ENCODE data around the gene BDH1. TPM values are rescaled to one million over a fixed set of nuclear protein-coding genes. Genes with fewer than 3 reads are reported as not detected.
"Not testable (repeated sequence)": the region's sequence is repeated elsewhere in the genome, so short reads cannot be mapped to it uniquely, and the experiment has no call there.

Gene BDH1
- polyA plus RNA-seq, 1 donor (not counting 4 experiments of a cell fraction or from before 2014, with no cell fraction given) = 30.2 TPM

DNA sequence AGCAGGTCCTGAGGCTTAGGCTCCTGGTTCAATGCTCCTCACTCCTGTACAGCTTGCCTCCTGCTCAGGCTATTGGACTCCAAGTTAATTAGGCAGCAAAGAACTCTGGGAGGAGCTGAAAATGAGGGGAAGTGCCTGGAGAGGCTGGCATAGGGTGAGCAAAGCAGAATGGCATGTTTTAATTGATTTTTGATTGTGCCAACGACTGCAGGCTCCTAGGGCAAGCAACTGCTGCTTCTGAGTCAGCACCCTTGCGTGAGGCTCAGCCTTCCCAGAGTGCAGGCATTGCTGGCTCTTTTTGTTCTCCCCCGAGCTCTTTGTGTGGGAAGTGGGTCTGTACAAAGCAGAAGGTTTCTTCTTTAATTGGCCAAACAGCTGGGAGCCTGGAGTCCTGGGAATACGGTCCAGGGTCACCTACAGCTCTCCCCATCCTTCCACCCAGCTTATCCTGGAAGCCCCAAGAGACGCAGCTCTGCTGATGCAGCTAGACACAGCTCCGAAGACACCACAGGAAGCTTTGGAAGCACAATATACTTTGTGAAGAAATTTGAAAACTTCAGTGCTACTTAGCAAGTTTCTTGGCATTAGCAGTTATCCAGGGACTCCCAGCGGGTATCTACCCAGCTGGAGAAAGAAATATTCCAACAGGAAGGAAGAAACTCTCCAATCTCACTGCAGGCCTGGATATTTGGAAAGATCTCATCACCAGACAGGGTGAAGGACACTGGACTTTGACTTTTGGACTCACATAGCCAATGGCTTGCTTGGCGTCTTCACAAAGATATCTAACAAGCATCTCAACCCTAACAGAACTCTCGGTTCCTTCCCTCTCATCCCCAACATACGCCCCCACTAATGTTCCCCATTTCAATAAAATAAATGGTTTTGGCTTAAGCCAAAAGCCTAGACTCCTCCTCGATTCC is 76.8 kb downstream of the BDH1 start:
- peaks cover 49% of the 10 kb centered on the region for H3K4me1 ChIP-seq (ENCODE audit: control insufficient read depth, extremely low read depth, insufficient read depth, low read length)
- no peaks in the 10 kb centered on the region for H3K27me3 ChIP-seq (ENCODE audit: control insufficient read depth, extremely low read depth, insufficient read depth, low read length)
- no peaks in the 10 kb centered on the region for H3K9me3 ChIP-seq (ENCODE audit: control insufficient read depth, low read depth, low read length)
- dilution Hi-C loops (cut with MboI; ENCODE audit: extremely low pct_ligation_motif_present, low sequenced_read_pairs) = loop anchor here (25.0 kb wide), 1 partner anchor 167 kb away; no protein-coding TSS in a partner anchor
- H3K9me1 ChIP-seq (ENCODE audit: control insufficient read depth, extremely low read depth, insufficient read depth, low read length) = no peaks in the 10 kb centered on the region
- H4K20me1 ChIP-seq (ENCODE audit: control insufficient read depth, extremely low read depth, insufficient read depth, low read length) = no peaks in the 10 kb centered on the region
- TF ChIP-seq EZH2 (IDR thresholded peaks at IDR 0.05; ENCODE audit: low read length) = no peak
- TF ChIP-seq, protein P1, sequence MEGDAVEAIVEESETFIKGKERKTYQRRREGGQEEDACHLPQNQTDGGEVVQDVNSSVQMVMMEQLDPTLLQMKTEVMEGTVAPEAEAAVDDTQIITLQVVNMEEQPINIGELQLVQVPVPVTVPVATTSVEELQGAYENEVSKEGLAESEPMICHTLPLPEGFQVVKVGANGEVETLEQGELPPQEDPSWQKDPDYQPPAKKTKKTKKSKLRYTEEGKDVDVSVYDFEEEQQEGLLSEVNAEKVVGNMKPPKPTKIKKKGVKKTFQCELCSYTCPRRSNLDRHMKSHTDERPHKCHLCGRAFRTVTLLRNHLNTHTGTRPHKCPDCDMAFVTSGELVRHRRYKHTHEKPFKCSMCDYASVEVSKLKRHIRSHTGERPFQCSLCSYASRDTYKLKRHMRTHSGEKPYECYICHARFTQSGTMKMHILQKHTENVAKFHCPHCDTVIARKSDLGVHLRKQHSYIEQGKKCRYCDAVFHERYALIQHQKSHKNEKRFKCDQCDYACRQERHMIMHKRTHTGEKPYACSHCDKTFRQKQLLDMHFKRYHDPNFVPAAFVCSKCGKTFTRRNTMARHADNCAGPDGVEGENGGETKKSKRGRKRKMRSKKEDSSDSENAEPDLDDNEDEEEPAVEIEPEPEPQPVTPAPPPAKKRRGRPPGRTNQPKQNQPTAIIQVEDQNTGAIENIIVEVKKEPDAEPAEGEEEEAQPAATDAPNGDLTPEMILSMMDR (optimal IDR thresholded peaks at IDR 0.05 in 1 of 3, IDR thresholded peaks at IDR 0.05 in 1 of 3, conservative IDR thresholded peaks at IDR 0.05 in 1 of 3; ENCODE audit: extremely low read depth in 1 of 3, insufficient read depth in 2 of 3, low read length in 3 of 3) = no peak
- H3K36me3 ChIP-seq (ENCODE audit: control insufficient read depth in 2 of 2, extremely low read depth in 1 of 2, insufficient read depth in 2 of 2, low read length in 2 of 2) = no peaks in the 10 kb centered on the region
- H3K79me2 ChIP-seq (ENCODE audit: control insufficient read depth, insufficient read depth, low read length) = no peaks in the 10 kb centered on the region
- H2AFZ ChIP-seq (ENCODE audit: control insufficient read depth, low read length) = peak overlapping the region; percentile 41
- FAIRE-seq = peak; percentile 93
- peak overlapping the region; percentile 76 for H3K27ac ChIP-seq (ENCODE audit: control insufficient read depth, insufficient read depth, low read length)
- no peak for DNase-seq (ENCODE audit: low read depth, low spot score)
- H3K4me2 ChIP-seq (ENCODE audit: control insufficient read depth, extremely low read depth, insufficient read depth, low read depth, low read length) = peak overlapping the region; percentile 62
- H3K9ac ChIP-seq (ENCODE audit: control insufficient read depth, extremely low read depth, insufficient read depth, low read length) = peak overlapping the region; percentile 57
- no peak overlapping the region for H3K4me3 ChIP-seq (ENCODE audit: control insufficient read depth in 2 of 3, extremely low read depth in 1 of 3, insufficient read depth in 2 of 3, low read depth in 1 of 3, low read length in 3 of 3)

DNA sequence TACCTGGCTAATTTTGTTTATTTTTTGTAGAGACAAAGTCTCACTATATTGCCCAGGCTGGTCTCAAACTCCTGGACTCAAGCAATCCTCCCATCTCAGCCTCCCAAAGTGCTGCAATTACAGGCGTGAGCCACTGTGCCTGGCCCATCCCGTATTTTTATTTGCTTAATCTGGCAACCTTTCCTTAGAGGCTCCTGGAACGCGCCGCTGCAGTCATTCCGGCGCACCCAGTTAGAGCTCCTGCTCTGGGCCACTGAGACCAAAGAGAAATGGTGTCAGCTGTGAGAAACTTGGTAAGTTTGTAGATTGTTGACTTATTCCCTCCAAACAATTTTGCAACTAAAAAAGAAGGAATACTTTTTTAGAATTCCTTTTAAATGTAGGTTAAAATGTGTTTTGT is 78.0 kb downstream of the BDH1 start:
- H3K27me3 ChIP-seq (ENCODE audit: control insufficient read depth, extremely low read depth, insufficient read depth, low read length); DNase-seq (ENCODE audit: low read depth, low spot score); H3K9ac ChIP-seq (ENCODE audit: control insufficient read depth, extremely low read depth, insufficient read depth, low read length); H3K4me3 ChIP-seq (ENCODE audit: control insufficient read depth in 2 of 3, extremely low read depth in 1 of 3, insufficient read depth in 2 of 3, low read depth in 1 of 3, low read length in 3 of 3); H2AFZ ChIP-seq (ENCODE audit: control insufficient read depth, low read length); H3K4me2 ChIP-seq (ENCODE audit: control insufficient read depth, extremely low read depth, insufficient read depth, low read depth, low read length); H3K79me2 ChIP-seq (ENCODE audit: control insufficient read depth, insufficient read depth, low read length); H3K9me1 ChIP-seq (ENCODE audit: control insufficient read depth, extremely low read depth, insufficient read depth, low read length); H4K20me1 ChIP-seq (ENCODE audit: control insufficient read depth, extremely low read depth, insufficient read depth, low read length); FAIRE-seq; H3K36me3 ChIP-seq (ENCODE audit: control insufficient read depth in 2 of 2, extremely low read depth in 1 of 2, insufficient read depth in 2 of 2, low read length in 2 of 2); H3K9me3 ChIP-seq (ENCODE audit: control insufficient read depth, low read depth, low read length): not testable (repeated sequence)
- dilution Hi-C loops (cut with MboI; ENCODE audit: extremely low pct_ligation_motif_present, low sequenced_read_pairs) = loop anchor here (25.0 kb wide), 1 partner anchor 166 kb away; no protein-coding TSS in a partner anchor
- Histone ChIP-seq H3K27ac (ENCODE audit: control insufficient read depth, insufficient read depth, low read length) (peak overlapping the region; percentile 22), H3K4me1 (ENCODE audit: control insufficient read depth, extremely low read depth, insufficient read depth, low read length) (peaks cover 43% of the 10 kb centered on the region)
